Right atrium auricular region (tissue), 2 donors: ENCODE measurements around the gene PCBP2. TPM values are rescaled to one million over a fixed set of nuclear protein-coding genes. Genes with fewer than 3 reads are reported as not detected.
"Not testable (repeated sequence)": the region's sequence is repeated elsewhere in the genome, so short reads cannot be mapped to it uniquely, and the experiment has no call there.

Source experiments
- DNase-seq: peaks from one replicate; pipeline ENCODE4 v3.0.0-alpha.2; 2019; ENCODE audit warnings: low spot score
- H3K27ac ChIP-seq, 2 donors: fragments of 200-600 bp; sonication (generic); 1 replicate in 1 of 2; 2 replicates in 1 of 2; pipeline ENCODE4 v1.5.1; 2016 to 2019
- H3K27me3 ChIP-seq, 2 donors: fragments of 200-600 bp; sonication (generic); one replicate each; pipeline versions ENCODE4 v1.5.1 to v1.6.0; 2017 to 2019
- H3K36me3 ChIP-seq: fragments of 200-600 bp; sonication (generic); one replicate; pipeline ENCODE4 v1.5.1; 2016
- H3K4me1 ChIP-seq, 2 donors: fragments of 200-600 bp; sonication (generic); one replicate each; pipeline versions ENCODE4 v1.5.1 to v1.6.0; 2017 to 2019
- H3K4me3 ChIP-seq, 2 donors: fragments of 200-600 bp; sonication (generic); 1 replicate in 1 of 2; 2 replicates in 1 of 2; pipeline ENCODE4 v1.5.1; 2017 to 2019; ENCODE audit warnings: mild to moderate bottlenecking in 1 of 2, moderate library complexity in 1 of 2
- H3K9me3 ChIP-seq, 2 donors: fragments of 200-600 bp; sonication (generic); one replicate each; pipeline ENCODE4 v1.5.1; 2019
- CTCF ChIP-seq, 2 donors: fragments of 200-600 bp; sonication (generic); IDR thresholded peaks; one replicate each; pipeline ENCODE4 v1.5.1; 2019; ENCODE audit warnings: antibody characterized with exemption in 2 of 2
- total RNA-seq, 2 donors: library from RNA; depleted of rRNA; stranded (reverse); fragments of >200 nt; gene quantifications; one replicate each; pipeline ENCODE4 v1.1.0, GENCODE V29; 2016

The PCBP2 gene
- total RNA-seq, 2 donors from 2014 or later: 288 to 378 TPM

DNA sequence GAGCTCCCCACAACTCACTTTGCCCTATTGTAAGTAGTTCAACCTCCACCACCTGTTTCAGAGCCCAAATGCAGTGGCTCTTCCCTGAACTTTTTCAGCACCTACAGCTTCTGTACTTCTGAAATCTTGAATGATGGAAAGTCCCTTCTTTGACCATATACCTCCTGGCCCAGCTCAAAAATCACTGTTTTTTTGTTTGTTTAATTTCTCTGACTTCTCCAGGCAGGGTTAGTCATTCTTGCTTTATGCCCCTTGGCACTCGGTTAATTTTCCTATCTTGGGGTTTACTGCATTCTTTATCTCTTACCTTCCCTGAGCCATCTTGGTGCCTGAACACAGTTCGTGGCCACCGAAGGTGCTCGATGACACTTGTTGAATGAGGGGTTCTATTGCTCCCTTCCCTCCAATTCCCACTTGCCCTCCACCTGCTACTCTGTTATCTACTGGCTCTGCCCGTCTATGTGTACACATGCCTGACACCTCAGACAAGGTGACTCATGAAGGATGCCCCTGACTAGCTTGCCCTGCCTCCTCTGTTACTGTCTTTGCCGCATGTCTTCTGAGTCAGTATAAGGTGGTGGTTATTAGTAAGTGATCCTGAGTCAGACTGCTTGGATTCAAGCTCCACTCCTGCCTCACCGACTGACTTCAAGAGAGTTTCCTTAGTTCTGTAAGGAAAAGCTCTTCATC, 23.9 kb upstream of the PCBP2 start:
- Histone ChIP-seq H3K4me1 (peaks cover 0 to 5% of the 10 kb centered on the region in 2 donors), H3K4me3 (no peak overlapping the region), H3K36me3 (no peaks in the 10 kb centered on the region), H3K27me3 (no peaks in the 10 kb centered on the region), H3K27ac (no peak overlapping the region), H3K9me3 (no peaks in the 10 kb centered on the region)
- DNase-seq: no peak
- TF ChIP-seq CTCF (IDR thresholded peaks at IDR 0.05): no peak

DNA sequence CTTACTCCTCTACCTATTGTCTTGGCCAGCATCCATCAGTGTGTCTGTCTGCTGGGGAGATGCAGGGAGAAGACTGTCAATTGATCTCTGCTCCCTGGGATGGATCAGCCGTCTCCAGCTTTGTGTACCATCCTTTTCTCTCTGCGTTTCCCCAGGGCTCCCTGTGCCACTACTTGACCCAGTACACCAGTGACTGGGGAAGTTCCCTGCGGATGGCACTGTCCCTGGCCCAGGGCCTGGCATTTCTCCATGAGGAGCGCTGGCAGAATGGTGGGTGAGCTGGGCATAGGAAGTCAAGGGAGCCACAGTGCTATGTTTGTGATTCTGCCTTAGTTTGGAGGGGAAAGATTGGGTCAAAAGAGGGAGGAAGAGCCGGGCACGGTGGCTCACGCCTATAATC, 23.2 kb upstream of the PCBP2 start:
- DNase-seq: no peak
- H3K4me3 ChIP-seq: no peak overlapping the region
- no peaks in the 10 kb centered on the region for H3K27me3 ChIP-seq
- H3K9me3 ChIP-seq: no peaks in the 10 kb centered on the region
- TF ChIP-seq CTCF (IDR thresholded peaks at IDR 0.05): no peak
- peaks cover 0 to 5% of the 10 kb centered on the region in 2 donors for H3K4me1 ChIP-seq
- H3K36me3 ChIP-seq: no peaks in the 10 kb centered on the region
- no peak overlapping the region for H3K27ac ChIP-seq

- Histone ChIP-seq H3K36me3 (no peaks in the 10 kb centered on the region), H3K9me3 (no peaks in the 10 kb centered on the region), H3K4me1 (peaks cover 0 to 3% of the 10 kb centered on the region in 2 donors), H3K27me3 (no peaks in the 10 kb centered on the region), H3K4me3 (no peak overlapping the region), H3K27ac (no peak overlapping the region)
- no peak for DNase-seq
- no peak for TF ChIP-seq CTCF (IDR thresholded peaks at IDR 0.05)
Measured at GRCh38 chr12:53430116-53430515, 21.8 kb upstream of the PCBP2 start.

GRCh38 chr12:53431187-53431586, 20.7 kb upstream of the PCBP2 start:
- no peaks in the 10 kb centered on the region for H3K27me3 ChIP-seq
- H3K27ac ChIP-seq: no peak overlapping the region
- TF ChIP-seq CTCF (IDR thresholded peaks at IDR 0.05): no peak
- H3K4me1 ChIP-seq: no peaks in the 10 kb centered on the region
- no peak overlapping the region for H3K4me3 ChIP-seq
- no peaks in the 10 kb centered on the region for H3K9me3 ChIP-seq
- no peak for DNase-seq
- no peaks in the 10 kb centered on the region for H3K36me3 ChIP-seq

- H3K36me3 ChIP-seq, H3K27ac ChIP-seq, H3K27me3 ChIP-seq, H3K9me3 ChIP-seq, DNase-seq, H3K4me1 ChIP-seq, H3K4me3 ChIP-seq: not testable (repeated sequence)
Measured at GRCh38 chr12:53435326-53435725, 16.6 kb upstream of the PCBP2 start.

DNA sequence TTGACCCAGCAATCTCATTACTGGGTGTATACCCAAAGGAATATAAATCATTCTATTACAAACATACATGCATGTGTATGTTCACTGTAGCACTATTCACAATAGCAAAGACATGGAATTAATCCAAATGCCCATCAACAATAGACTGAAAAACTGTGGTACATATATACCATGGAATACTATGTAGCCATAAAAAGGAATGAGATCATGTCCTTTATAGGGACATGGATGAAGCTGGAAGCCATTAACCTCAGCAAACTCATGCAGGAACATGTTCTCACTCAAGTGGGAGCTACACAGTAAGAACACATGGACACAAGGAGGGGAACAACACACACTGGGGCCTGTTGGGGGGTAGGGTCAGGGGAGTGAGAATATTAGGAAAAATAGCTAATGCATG, 12.3 kb upstream of the PCBP2 start:
- not testable (repeated sequence) for DNase-seq, H3K9me3 ChIP-seq, H3K36me3 ChIP-seq, H3K27me3 ChIP-seq, H3K27ac ChIP-seq, H3K4me3 ChIP-seq
- peaks cover 0 to 21% of the 10 kb centered on the region in 2 donors for H3K4me1 ChIP-seq
